Measurements from ENCODE around the gene KCNQ4. TPM values are rescaled to one million over a fixed set of nuclear protein-coding genes. Genes with fewer than 3 reads are reported as not detected.

Gene KCNQ4
- total RNA-seq, 1 donor from 2014 or later, result 0.78 TPM

DNA sequence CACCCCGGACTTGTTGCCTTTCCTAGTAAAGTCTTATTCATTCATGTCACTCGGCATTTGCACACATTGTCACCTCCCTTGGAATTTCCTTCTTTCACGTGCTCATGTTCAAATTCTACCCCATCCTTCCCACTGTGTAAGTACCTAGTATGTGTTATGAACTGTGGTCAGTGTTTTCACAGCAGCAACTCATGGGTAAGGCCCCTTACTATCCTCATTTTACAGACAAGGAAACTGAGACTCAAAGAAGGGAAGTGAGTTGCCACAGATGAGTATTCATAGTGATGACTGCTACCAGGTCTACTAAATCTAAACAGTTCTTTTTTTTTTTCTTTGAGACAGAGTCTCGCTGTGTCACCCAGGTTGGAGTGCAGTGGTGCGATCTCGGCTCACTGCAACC, 68.1 kb downstream of the KCNQ4 start:
- Mint-ChIP-seq H3K9me3 (no peaks in the 10 kb centered on the region), H3K27ac (no peak overlapping the region), H3K27me3 (ENCODE audit: low read depth) (peaks cover 5% of the 10 kb centered on the region), H3K4me3 (no peak overlapping the region), H3K4me1 (peaks cover 5% of the 10 kb centered on the region), H3K36me3 (no peaks in the 10 kb centered on the region)
- TF ChIP-seq, protein P1, sequence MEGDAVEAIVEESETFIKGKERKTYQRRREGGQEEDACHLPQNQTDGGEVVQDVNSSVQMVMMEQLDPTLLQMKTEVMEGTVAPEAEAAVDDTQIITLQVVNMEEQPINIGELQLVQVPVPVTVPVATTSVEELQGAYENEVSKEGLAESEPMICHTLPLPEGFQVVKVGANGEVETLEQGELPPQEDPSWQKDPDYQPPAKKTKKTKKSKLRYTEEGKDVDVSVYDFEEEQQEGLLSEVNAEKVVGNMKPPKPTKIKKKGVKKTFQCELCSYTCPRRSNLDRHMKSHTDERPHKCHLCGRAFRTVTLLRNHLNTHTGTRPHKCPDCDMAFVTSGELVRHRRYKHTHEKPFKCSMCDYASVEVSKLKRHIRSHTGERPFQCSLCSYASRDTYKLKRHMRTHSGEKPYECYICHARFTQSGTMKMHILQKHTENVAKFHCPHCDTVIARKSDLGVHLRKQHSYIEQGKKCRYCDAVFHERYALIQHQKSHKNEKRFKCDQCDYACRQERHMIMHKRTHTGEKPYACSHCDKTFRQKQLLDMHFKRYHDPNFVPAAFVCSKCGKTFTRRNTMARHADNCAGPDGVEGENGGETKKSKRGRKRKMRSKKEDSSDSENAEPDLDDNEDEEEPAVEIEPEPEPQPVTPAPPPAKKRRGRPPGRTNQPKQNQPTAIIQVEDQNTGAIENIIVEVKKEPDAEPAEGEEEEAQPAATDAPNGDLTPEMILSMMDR (IDR thresholded peaks at IDR 0.05; ENCODE audit: unreplicated experiment), result no peak
- DNase-seq (ENCODE audit: low spot score in 2 of 2, unreplicated experiment in 2 of 2), result no peak

DNA sequence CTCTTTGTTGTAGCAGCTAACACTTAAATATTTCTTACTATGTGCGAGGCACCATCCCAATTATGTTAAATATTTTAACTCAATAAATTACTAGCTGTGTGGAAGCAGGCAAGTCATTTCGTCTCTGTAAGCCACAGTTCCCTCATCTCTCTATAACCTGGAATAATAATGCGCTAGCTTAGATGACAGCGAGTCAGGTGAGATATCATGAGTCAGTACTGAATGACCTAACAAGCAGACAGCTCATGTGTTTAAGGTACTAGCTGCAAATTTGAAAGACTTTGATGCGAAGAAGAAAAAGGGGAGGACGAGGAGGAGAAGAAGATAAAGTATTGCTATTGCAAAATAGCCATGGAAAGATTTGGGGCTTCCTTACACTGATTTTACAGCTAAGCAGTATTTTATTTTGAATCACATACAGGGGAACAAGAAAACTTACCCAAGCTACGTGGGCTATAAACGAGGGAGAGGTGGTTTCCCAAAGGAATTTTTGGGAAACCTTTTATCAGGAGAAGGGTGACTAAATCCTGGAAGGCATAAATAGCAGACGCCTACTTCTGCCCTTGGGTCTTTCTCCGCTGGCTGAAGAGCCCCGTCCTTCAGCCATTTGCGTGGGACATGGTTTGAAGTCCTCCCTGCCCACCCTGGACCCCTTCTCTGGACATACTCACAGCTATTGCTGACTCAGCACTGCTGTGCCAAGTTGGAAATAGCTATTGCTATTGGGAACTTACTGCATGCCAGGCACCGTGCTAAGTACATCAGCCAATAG, 69.7 kb downstream of the KCNQ4 start:
- Mint-ChIP-seq H3K27ac (no peak overlapping the region), H3K36me3 (no peaks in the 10 kb centered on the region), H3K4me3 (no peak overlapping the region), H3K4me1 (no peaks in the 10 kb centered on the region), H3K27me3 (ENCODE audit: low read depth) (peaks cover 8% of the 10 kb centered on the region), H3K9me3 (no peaks in the 10 kb centered on the region)
- DNase-seq (ENCODE audit: low spot score in 2 of 2, unreplicated experiment in 2 of 2), result no peak
- TF ChIP-seq, protein P1 (IDR thresholded peaks at IDR 0.05; ENCODE audit: unreplicated experiment), result no peak

DNA sequence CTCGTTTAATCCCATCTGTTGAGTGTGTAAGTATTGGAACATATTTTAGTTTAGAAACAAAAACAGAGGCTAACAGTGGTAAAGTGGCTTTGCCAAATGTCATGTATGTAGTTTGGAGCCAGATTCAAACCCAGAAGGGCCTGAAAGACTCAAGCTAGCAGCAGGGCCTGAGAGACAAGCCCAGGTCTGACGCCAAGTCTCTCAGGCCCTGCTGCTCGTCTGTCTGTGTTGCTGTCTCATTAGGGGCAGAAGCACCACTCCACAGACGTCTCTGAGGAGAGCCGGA, 70.2 kb downstream of the KCNQ4 start:
- Mint-ChIP-seq H3K9me3 (no peaks in the 10 kb centered on the region), H3K4me1 (no peaks in the 10 kb centered on the region), H3K27me3 (ENCODE audit: low read depth) (peaks cover 13% of the 10 kb centered on the region), H3K4me3 (no peak overlapping the region), H3K36me3 (no peaks in the 10 kb centered on the region), H3K27ac (no peak overlapping the region)
- DNase-seq (ENCODE audit: low spot score in 2 of 2, unreplicated experiment in 2 of 2), result no peak
- TF ChIP-seq, protein P1 (IDR thresholded peaks at IDR 0.05; ENCODE audit: unreplicated experiment), result no peak

DNA sequence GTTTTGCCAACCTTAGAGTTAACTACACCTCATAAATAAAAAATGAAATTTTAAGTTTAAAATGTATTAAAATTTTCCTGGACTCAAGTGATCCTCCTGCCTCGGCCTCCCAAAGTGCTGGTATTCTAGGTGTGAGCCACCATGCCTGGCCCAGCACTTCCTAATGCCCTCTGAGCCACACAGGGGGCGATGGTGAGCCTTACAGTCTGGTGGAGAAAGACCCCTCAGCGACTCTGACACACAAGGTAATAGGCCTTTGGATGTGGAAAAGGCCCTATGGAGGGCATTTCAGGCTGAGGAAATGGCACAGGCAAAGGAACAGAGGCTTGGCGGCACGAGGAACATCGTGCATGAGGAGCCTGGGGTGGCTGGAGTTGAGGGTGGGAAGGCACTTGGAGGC, 71.9 kb downstream of the KCNQ4 start:
- Mint-ChIP-seq H3K9me3 (no peaks in the 10 kb centered on the region), H3K27me3 (ENCODE audit: low read depth) (peaks cover 28% of the 10 kb centered on the region), H3K36me3 (no peaks in the 10 kb centered on the region), H3K4me1 (no peaks in the 10 kb centered on the region), H3K27ac (no peak overlapping the region), H3K4me3 (no peak overlapping the region)
- TF ChIP-seq, protein P1 (IDR thresholded peaks at IDR 0.05; ENCODE audit: unreplicated experiment), result no peak
- DNase-seq (ENCODE audit: low spot score in 2 of 2, unreplicated experiment in 2 of 2), result no peak

DNA sequence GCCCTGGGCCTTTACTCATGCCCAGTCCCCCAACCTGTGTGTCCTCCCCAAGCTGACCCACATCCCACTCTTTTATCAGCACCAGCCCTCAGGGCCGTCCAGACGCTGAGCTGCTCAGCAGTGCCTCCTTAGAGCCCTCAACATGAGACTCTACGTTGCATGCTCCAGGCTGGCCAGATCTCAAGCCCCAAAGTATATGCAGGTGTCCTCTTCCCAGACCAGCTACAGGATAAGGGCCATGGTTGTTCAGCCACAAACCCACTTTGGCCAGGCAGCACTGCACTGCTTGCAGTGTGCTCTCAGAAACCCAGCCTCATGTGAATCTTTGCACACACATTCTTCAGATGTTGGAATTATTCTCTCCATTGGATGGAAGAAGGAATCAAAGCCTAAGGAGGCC, 72.5 kb downstream of the KCNQ4 start:
- Mint-ChIP-seq H3K27ac (no peak overlapping the region), H3K4me1 (peaks cover 5% of the 10 kb centered on the region), H3K27me3 (ENCODE audit: low read depth) (peaks cover 34% of the 10 kb centered on the region), H3K9me3 (no peaks in the 10 kb centered on the region), H3K36me3 (no peaks in the 10 kb centered on the region), H3K4me3 (no peak overlapping the region)
- no peak for DNase-seq (ENCODE audit: low spot score in 2 of 2, unreplicated experiment in 2 of 2)
- TF ChIP-seq, protein P1 (IDR thresholded peaks at IDR 0.05; ENCODE audit: unreplicated experiment), result no peak

Data from mesothelial cell of epicardium (in vitro differentiated cells).